Left ventricle myocardium inferior (tissue), 1 donor: Measurements from ENCODE around the gene DLG2. TPM values are rescaled to one million over a fixed set of nuclear protein-coding genes. Genes with fewer than 3 reads are reported as not detected.

Experiments
- DNase-seq: peaks from one replicate; pipeline ENCODE4 v3.0.0-alpha.2; 2020
- H3K27ac ChIP-seq: fragments of 200-600 bp; replicated peaks from 2 replicates; pipeline ENCODE4 v1.8.0; 2021
- H3K27me3 ChIP-seq: fragments of 200-600 bp; 2 replicates; pipeline ENCODE4 v1.8.0; 2021; ENCODE audit warnings: low read depth
- H3K36me3 ChIP-seq: fragments of 200-600 bp; 2 replicates; pipeline ENCODE4 v1.8.0; 2021
- H3K4me1 ChIP-seq: fragments of 200-600 bp; 2 replicates; pipeline ENCODE4 v1.8.0; 2021
- H3K4me3 ChIP-seq: fragments of 200-600 bp; 2 replicates; pipeline ENCODE4 v1.8.0; 2021; ENCODE audit warnings: mild to moderate bottlenecking, moderate library complexity
- H3K9me3 ChIP-seq: fragments of 200-600 bp; replicated peaks from 2 replicates; pipeline ENCODE4 v1.8.0; 2021
- intact Hi-C: fragments of 100-400 bp; cut with micrococcal nuclease; formaldehyde crosslinking; loops from one replicate; pipeline ENCODE4 v1.11.0; 2022
- total RNA-seq: library from RNA; stranded (reverse); fragmentation: NEBNext Ultra II Directional; extraction: Animal tissue kit (Norgen Biotek cat#: 25700); gene quantifications from one replicate; pipeline ENCODE4 v1.2.1, GENCODE V29; 2021
- TF ChIP-seq, protein P1 (sequence below): fragments of 200-600 bp; IDR thresholded peaks from 2 replicates; pipeline ENCODE4 v1.8.0; 2021; ENCODE audit warnings: antibody characterized with exemption, mild to moderate bottlenecking, borderline replicate concordance
- donor health status: DM: no; HTN: yes; CAD: no; lungs with severe emphysema.

DLG2 gene
- total RNA-seq, 1 donor from 2014 or later, result 6.5 TPM

DNA sequence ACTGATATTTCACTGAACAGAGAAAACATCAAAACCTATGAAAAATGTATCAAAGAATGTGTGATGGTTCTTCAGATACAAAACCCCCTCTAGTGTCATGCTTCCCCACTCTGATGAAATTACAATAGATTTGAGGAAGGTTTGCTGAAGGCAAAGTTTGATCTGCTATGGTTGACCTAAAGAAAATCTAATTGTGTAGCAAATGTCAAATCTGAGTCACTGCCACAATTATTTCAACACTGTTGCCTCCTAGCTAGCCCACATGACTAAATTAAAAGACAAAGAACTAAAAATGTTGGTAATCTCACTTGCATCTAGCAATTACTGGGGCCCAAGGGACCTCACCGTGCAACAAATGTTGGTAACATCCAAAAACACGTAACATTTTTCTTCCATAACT is 728.0 kb downstream of the DLG2 start:
- peaks cover 10% of the 10 kb centered on the region for H3K9me3 ChIP-seq
- intact Hi-C loops, result no loop called here
- no peaks in the 10 kb centered on the region for H3K27me3 ChIP-seq
- H3K4me1 ChIP-seq, result peaks cover 17% of the 10 kb centered on the region
- no peak overlapping the region for H3K4me3 ChIP-seq
- no peak overlapping the region for H3K27ac ChIP-seq
- TF ChIP-seq, protein P1, sequence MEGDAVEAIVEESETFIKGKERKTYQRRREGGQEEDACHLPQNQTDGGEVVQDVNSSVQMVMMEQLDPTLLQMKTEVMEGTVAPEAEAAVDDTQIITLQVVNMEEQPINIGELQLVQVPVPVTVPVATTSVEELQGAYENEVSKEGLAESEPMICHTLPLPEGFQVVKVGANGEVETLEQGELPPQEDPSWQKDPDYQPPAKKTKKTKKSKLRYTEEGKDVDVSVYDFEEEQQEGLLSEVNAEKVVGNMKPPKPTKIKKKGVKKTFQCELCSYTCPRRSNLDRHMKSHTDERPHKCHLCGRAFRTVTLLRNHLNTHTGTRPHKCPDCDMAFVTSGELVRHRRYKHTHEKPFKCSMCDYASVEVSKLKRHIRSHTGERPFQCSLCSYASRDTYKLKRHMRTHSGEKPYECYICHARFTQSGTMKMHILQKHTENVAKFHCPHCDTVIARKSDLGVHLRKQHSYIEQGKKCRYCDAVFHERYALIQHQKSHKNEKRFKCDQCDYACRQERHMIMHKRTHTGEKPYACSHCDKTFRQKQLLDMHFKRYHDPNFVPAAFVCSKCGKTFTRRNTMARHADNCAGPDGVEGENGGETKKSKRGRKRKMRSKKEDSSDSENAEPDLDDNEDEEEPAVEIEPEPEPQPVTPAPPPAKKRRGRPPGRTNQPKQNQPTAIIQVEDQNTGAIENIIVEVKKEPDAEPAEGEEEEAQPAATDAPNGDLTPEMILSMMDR, result no peak
- no peak for DNase-seq
- no peaks in the 10 kb centered on the region for H3K36me3 ChIP-seq

DNA sequence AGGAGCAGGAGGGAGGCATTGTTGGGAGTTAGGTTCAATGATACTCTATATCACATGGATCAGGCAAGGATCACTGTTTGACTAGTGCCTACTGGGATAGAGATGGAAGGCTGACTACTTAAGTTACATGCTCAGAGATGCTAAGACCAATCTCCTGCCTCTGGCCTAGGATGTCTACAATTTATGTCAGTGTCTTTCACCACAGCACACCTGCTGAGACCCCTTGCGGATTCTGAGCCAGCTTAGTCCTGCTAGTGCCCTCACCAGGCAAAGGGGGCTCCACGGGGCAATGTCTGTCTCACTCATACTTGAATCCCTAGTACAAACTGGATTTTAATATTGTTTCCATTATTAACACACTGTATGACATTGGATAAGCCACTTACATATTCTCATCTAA is 732.5 kb downstream of the DLG2 start:
- Histone ChIP-seq H3K36me3 (no peaks in the 10 kb centered on the region), H3K9me3 (peaks cover 10% of the 10 kb centered on the region), H3K4me3 (no peak overlapping the region), H3K27ac (no peak overlapping the region), H3K4me1 (no peaks in the 10 kb centered on the region), H3K27me3 (no peaks in the 10 kb centered on the region)
- TF ChIP-seq, protein P1, result no peak
- no peak for DNase-seq
- intact Hi-C loops, result no loop called here

DNA sequence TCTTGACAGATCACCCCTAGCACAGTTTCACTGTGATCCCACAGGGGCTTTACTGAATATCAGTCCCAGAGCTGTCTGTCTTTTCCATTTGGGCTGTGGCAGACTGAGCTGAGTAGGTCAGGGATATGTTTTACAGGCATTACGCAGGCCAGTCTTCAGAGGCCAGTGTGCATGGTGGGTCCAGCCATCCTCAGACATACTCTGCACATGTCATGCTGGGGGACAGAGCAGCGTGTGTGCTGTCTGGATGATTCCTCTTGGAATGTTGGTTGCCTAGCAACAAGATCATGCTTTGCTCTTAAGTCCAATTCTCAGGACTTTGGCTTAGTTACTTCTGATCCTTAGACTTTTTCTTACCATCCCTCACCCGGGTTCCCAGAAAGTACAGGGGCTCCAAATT is 736.5 kb downstream of the DLG2 start:
- H3K27me3 ChIP-seq, result no peaks in the 10 kb centered on the region
- TF ChIP-seq, protein P1, result no peak
- no peak for DNase-seq
- intact Hi-C loops, result no loop called here
- H3K4me1 ChIP-seq, result peaks cover 15% of the 10 kb centered on the region
- no peaks in the 10 kb centered on the region for H3K36me3 ChIP-seq
- H3K27ac ChIP-seq, result no peak overlapping the region
- peaks cover 4% of the 10 kb centered on the region for H3K9me3 ChIP-seq
- H3K4me3 ChIP-seq, result no peak overlapping the region

DNA sequence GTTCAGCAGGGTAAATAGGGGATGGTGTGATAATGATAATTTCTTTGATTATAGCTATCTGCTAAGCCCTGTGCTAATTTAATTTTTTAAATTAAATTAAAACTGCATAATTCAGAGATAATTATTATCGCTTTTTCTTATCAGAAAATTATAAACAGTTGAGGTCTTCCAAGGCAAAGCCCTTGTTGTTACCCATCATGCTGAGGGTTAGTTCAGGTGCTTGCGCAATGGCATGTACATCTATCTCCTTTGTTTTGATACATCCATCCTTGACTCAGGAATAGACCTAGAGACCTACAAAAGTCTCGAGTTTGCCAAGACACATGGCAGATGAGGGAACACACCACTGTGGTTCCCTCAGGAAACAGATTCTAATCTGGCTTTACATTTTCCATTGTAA is 737.6 kb downstream of the DLG2 start:
- Histone ChIP-seq H3K4me1 (peaks cover 15% of the 10 kb centered on the region), H3K27ac (no peak overlapping the region), H3K4me3 (no peak overlapping the region), H3K9me3 (peaks cover 4% of the 10 kb centered on the region), H3K27me3 (no peaks in the 10 kb centered on the region), H3K36me3 (no peaks in the 10 kb centered on the region)
- TF ChIP-seq, protein P1, result no peak
- DNase-seq, result no peak
- intact Hi-C loops, result no loop called here

DNA sequence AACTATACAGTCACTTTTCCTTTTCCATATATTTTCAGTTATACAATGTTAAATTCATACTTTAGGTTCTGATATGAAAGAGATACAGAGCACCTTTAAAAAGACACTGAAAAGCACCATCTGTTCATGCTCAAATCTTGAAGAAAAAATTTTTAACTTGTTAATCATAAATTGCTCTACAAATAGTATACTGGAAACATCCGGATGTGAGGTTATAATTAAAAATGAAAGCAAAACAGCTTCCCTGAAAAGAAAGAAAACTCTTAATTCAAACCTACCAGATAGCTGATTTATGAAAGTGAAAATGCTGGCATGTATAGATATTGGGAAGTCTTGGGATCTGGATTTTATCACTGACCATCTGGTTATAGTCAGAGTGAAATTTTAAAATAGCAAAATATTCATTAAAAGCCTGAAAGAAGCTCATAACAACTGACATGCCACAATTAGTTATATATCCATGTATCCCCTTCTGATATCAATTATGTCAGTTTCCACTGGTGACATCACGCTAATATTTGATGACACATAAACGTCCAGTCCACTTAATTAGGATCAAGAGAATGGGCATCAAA is 740.0 kb downstream of the DLG2 start:
- Histone ChIP-seq H3K27me3 (no peaks in the 10 kb centered on the region), H3K4me3 (no peak overlapping the region), H3K9me3 (peaks cover 4% of the 10 kb centered on the region), H3K27ac (peak overlapping the region; percentile 40), H3K36me3 (no peaks in the 10 kb centered on the region), H3K4me1 (peaks cover 26% of the 10 kb centered on the region)
- no peak for DNase-seq
- TF ChIP-seq, protein P1, result no peak
- intact Hi-C loops, result no loop called here
